Neural cell (in vitro differentiated cells): ENCODE results near the gene MYO3A. TPM values are rescaled to one million over a fixed set of nuclear protein-coding genes. Genes with fewer than 3 reads are reported as not detected.
"Not testable (repeated sequence)": the region's sequence is repeated elsewhere in the genome, so short reads cannot be mapped to it uniquely, and the experiment has no call there.

Source experiments
- H2AFZ ChIP-seq: fragments of 200-600, 300-800 bp; sonication (generic), shearing (Covaris generic); 2 replicates; pipeline ENCODE4 v1.6.0; 2014; ENCODE audit warnings: low read depth, mild to moderate bottlenecking, antibody characterized with exemption, low read length, moderate library complexity
- H3F3A ChIP-seq: fragments of 200-600 bp; shearing (Covaris generic); 2 replicates; pipeline ENCODE4 v1.6.1; 2016; ENCODE audit warnings: mild to moderate bottlenecking, moderate library complexity, mixed read lengths, antibody characterized with exemption, low read length; ENCODE audit not compliant: insufficient read depth, poor library complexity, severe bottlenecking
- H3K27ac ChIP-seq: fragments of 200-600, 300-800 bp; sonication (generic), shearing (Covaris generic); 2 replicates; pipeline ENCODE4 v1.5.1; 2014; ENCODE audit warnings: mild to moderate bottlenecking, low read length, moderate library complexity
- H3K27me3 ChIP-seq: fragments of 300-800, 200-600 bp; sonication (generic), shearing (Covaris generic); 2 replicates; pipeline ENCODE4 v1.6.0; 2014; ENCODE audit warnings: mild to moderate bottlenecking, low read depth, low read length, moderate library complexity; ENCODE audit not compliant: insufficient read depth
- H3K36me3 ChIP-seq: fragments of 300-800, 200-600 bp; sonication (generic), shearing (Covaris generic); 2 replicates; pipeline ENCODE4 v1.5.1; 2014; ENCODE audit warnings: mild to moderate bottlenecking, antibody characterized with exemption, low read length, moderate library complexity; ENCODE audit not compliant: insufficient read depth
- H3K4me2 ChIP-seq: fragments of 300-800, 200-600 bp; sonication (generic), shearing (Covaris generic); 2 replicates; pipeline ENCODE4 v1.6.0; 2014; ENCODE audit warnings: mild to moderate bottlenecking, low read length
- H3K4me3 ChIP-seq: fragments of 300-800, 200-600 bp; sonication (generic), shearing (Covaris generic); 2 replicates; pipeline ENCODE4 v1.5.1; 2014; ENCODE audit warnings: mild to moderate bottlenecking, low read length, moderate library complexity
- H3K79me2 ChIP-seq: fragments of 200-600 bp; shearing (Covaris generic); replicated peaks from 2 replicates; pipeline ENCODE4 v1.6.0; 2014; ENCODE audit warnings: mild to moderate bottlenecking, low read length, moderate library complexity; ENCODE audit not compliant: insufficient read depth
- H3K9ac ChIP-seq: fragments of 300-800, 200-600 bp; sonication (generic), shearing (Covaris generic); 2 replicates; pipeline ENCODE4 v1.6.1; 2016; ENCODE audit warnings: mild to moderate bottlenecking, low read length, mixed read lengths
- H3K9me2 ChIP-seq: fragments of 200-600 bp; shearing (Covaris generic); 2 replicates; pipeline ENCODE4 v1.6.1; 2016; ENCODE audit warnings: mild to moderate bottlenecking, low read length, mixed read lengths; ENCODE audit not compliant: insufficient read depth
- H3K9me3 ChIP-seq: fragments of 200-600, 300-800 bp; sonication (generic), shearing (Covaris generic); 2 replicates; pipeline ENCODE4 v1.6.1; 2016; ENCODE audit warnings: mild to moderate bottlenecking, mixed run types, low read length, moderate library complexity, mixed read lengths
- H4K20me1 ChIP-seq: fragments of 200-600 bp; shearing (Covaris generic); 2 replicates; pipeline ENCODE4 v1.6.1; 2016; ENCODE audit warnings: mild to moderate bottlenecking, mixed run types; ENCODE audit not compliant: insufficient read depth
- EP300 ChIP-seq: fragments of 450-650 bp; conservative IDR thresholded peaks from 2 replicates; pipeline ENCODE4 v1.6.1; 2014; ENCODE audit warnings: antibody characterized with exemption, mild to moderate bottlenecking, moderate library complexity; ENCODE audit not compliant: poor library complexity, severe bottlenecking
- MXI1 ChIP-seq: fragments of 450-650 bp; conservative IDR thresholded peaks from 2 replicates; pipeline ENCODE4 v1.6.1; 2014; ENCODE audit warnings: antibody characterized with exemption, mild to moderate bottlenecking; ENCODE audit not compliant: poor library complexity, severe bottlenecking
- POLR2AphosphoS5 ChIP-seq: IDR thresholded peaks from 2 replicates; pipeline ENCODE4 v1.6.1; 2012
- RAD21 ChIP-seq: fragments of 450-650 bp; conservative IDR thresholded peaks from 2 replicates; pipeline ENCODE4 v1.6.1; 2014; ENCODE audit warnings: antibody characterized with exemption, mild to moderate bottlenecking, moderate library complexity
- SMC3 ChIP-seq: fragments of 450-650 bp; conservative IDR thresholded peaks from 2 replicates; pipeline ENCODE4 v1.6.1; 2014; ENCODE audit warnings: antibody characterized with exemption, mild to moderate bottlenecking, moderate library complexity; ENCODE audit not compliant: poor library complexity
- TAF1 ChIP-seq: IDR thresholded peaks from 2 replicates; pipeline ENCODE4 v1.6.1; 2012; ENCODE audit warnings: low read depth
- polyA plus RNA-seq: library from polyadenylated mRNA; depleted of rRNA; stranded (reverse); fragments of >200 nt; gene quantifications from 2 replicates; pipeline ENCODE4 v1.2.3, GENCODE V29; 2014
- TF ChIP-seq, protein P1 (sequence below): IDR thresholded peaks from 2 replicates; pipeline ENCODE4 v1.6.1; 2012; ENCODE audit warnings: borderline replicate concordance
- TF ChIP-seq, protein P2 (sequence below): fragments of 450-650 bp; IDR thresholded peaks from 2 replicates; pipeline ENCODE4 v1.5.1; 2014; ENCODE audit warnings: antibody characterized with exemption, mild to moderate bottlenecking, moderate library complexity; ENCODE audit not compliant: poor library complexity, severe bottlenecking

The MYO3A gene
- polyA plus RNA-seq, 1 donor from 2014 or later: 4.1 TPM

DNA sequence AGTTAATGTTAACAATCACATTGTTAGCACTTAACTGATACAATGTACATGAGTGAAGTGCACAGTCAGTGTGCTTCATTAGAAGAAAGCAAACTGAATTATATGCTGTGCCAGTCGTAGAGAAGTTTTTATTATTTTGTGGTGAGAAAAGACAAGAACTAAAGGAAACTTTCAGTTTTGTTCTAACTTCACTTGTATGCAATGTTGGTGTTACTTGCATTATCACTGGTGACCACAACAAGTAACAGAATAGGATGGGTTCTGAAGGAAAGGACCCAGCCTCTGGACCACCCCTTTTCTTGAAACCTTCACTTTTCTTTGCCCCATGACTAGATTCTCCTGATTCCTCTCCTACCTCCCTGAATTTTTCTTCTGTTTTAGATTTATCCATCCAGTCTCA is 159.2 kb downstream of the MYO3A start:
- no peaks in the 10 kb centered on the region for H3F3A ChIP-seq
- H3K9ac ChIP-seq: no peak overlapping the region
- H3K36me3 ChIP-seq: no peaks in the 10 kb centered on the region
- no peaks in the 10 kb centered on the region for H3K79me2 ChIP-seq
- TF ChIP-seq POLR2AphosphoS5: no peak
- TF ChIP-seq MXI1: no peak
- no peak for TF ChIP-seq SMC3
- TF ChIP-seq, protein P1, sequence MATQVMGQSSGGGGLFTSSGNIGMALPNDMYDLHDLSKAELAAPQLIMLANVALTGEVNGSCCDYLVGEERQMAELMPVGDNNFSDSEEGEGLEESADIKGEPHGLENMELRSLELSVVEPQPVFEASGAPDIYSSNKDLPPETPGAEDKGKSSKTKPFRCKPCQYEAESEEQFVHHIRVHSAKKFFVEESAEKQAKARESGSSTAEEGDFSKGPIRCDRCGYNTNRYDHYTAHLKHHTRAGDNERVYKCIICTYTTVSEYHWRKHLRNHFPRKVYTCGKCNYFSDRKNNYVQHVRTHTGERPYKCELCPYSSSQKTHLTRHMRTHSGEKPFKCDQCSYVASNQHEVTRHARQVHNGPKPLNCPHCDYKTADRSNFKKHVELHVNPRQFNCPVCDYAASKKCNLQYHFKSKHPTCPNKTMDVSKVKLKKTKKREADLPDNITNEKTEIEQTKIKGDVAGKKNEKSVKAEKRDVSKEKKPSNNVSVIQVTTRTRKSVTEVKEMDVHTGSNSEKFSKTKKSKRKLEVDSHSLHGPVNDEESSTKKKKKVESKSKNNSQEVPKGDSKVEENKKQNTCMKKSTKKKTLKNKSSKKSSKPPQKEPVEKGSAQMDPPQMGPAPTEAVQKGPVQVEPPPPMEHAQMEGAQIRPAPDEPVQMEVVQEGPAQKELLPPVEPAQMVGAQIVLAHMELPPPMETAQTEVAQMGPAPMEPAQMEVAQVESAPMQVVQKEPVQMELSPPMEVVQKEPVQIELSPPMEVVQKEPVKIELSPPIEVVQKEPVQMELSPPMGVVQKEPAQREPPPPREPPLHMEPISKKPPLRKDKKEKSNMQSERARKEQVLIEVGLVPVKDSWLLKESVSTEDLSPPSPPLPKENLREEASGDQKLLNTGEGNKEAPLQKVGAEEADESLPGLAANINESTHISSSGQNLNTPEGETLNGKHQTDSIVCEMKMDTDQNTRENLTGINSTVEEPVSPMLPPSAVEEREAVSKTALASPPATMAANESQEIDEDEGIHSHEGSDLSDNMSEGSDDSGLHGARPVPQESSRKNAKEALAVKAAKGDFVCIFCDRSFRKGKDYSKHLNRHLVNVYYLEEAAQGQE: no peak
- TF ChIP-seq, protein P2, sequence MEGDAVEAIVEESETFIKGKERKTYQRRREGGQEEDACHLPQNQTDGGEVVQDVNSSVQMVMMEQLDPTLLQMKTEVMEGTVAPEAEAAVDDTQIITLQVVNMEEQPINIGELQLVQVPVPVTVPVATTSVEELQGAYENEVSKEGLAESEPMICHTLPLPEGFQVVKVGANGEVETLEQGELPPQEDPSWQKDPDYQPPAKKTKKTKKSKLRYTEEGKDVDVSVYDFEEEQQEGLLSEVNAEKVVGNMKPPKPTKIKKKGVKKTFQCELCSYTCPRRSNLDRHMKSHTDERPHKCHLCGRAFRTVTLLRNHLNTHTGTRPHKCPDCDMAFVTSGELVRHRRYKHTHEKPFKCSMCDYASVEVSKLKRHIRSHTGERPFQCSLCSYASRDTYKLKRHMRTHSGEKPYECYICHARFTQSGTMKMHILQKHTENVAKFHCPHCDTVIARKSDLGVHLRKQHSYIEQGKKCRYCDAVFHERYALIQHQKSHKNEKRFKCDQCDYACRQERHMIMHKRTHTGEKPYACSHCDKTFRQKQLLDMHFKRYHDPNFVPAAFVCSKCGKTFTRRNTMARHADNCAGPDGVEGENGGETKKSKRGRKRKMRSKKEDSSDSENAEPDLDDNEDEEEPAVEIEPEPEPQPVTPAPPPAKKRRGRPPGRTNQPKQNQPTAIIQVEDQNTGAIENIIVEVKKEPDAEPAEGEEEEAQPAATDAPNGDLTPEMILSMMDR: no peak
- no peak for TF ChIP-seq TAF1
- no peak for TF ChIP-seq EP300
- TF ChIP-seq RAD21: no peak
- no peak overlapping the region for H3K4me2 ChIP-seq
- H3K27me3 ChIP-seq: no peaks in the 10 kb centered on the region
- no peaks in the 10 kb centered on the region for H3K9me3 ChIP-seq
- no peaks in the 10 kb centered on the region for H3K9me2 ChIP-seq
- H3K4me3 ChIP-seq: no peak overlapping the region
- no peak overlapping the region for H3K27ac ChIP-seq
- no peak overlapping the region for H2AFZ ChIP-seq
- H4K20me1 ChIP-seq: no peaks in the 10 kb centered on the region

DNA sequence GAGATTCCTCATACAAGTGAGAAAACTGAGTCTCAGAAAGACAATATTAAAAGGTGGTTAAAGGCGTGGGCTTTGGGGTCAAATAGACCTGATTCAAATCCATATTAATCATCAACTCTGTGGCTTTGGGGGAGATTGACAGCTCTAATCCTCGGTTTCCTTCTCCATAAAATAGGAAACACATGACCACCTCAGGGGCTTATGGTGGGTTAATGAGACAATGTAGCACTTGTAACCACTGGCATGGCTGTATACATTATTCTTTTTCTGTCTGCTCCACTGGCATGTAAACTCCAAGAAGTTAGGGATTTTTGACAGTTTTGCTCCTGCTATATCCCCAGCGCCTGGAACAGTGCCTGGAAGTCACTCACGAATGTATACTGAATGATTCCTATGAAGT is 161.8 kb downstream of the MYO3A start:
- H3K36me3 ChIP-seq: no peaks in the 10 kb centered on the region
- H3K9me2 ChIP-seq: no peaks in the 10 kb centered on the region
- no peaks in the 10 kb centered on the region for H3K27me3 ChIP-seq
- H3F3A ChIP-seq: no peaks in the 10 kb centered on the region
- H3K4me3 ChIP-seq: no peak overlapping the region
- H3K4me2 ChIP-seq: no peak overlapping the region
- no peak overlapping the region for H3K9ac ChIP-seq
- no peak overlapping the region for H3K27ac ChIP-seq
- H2AFZ ChIP-seq: no peak overlapping the region
- no peak for TF ChIP-seq RAD21
- TF ChIP-seq, protein P2: no peak
- TF ChIP-seq EP300: no peak
- no peaks in the 10 kb centered on the region for H4K20me1 ChIP-seq
- H3K79me2 ChIP-seq: no peaks in the 10 kb centered on the region
- no peaks in the 10 kb centered on the region for H3K9me3 ChIP-seq

DNA sequence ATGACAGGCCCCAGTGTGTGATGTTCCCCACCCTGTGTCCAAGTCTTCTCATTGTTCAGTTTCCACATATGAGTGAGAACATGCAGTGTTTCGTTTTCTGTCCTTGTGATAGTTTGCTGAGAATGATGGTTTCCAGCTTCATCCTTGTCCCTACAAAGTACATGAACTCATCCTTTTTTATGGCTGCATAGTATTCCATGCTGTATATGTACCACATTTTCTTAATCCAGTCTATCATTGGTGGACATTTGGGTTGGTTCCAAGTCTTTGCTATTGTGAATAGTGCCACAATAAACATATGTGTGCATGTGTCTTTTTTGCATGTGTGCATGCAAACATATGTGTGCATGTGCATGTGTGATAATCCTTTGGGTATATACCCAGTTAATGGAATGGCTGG is 163.5 kb downstream of the MYO3A start:
- H3K27ac ChIP-seq, H3F3A ChIP-seq, H3K4me3 ChIP-seq, H2AFZ ChIP-seq, H3K4me2 ChIP-seq, H3K27me3 ChIP-seq, H3K9me3 ChIP-seq, H3K36me3 ChIP-seq, H3K9me2 ChIP-seq, H4K20me1 ChIP-seq, H3K9ac ChIP-seq, H3K79me2 ChIP-seq: not testable (repeated sequence)
